Measurements from ENCODE around the gene TSSK6. TPM values are rescaled to one million over a fixed set of nuclear protein-coding genes. Genes with fewer than 3 reads are reported as not detected.

TSSK6 gene
- total RNA-seq, 4 donors from 2014 or later: 1.9 to 3.8 (median 3.0) TPM

DNA sequence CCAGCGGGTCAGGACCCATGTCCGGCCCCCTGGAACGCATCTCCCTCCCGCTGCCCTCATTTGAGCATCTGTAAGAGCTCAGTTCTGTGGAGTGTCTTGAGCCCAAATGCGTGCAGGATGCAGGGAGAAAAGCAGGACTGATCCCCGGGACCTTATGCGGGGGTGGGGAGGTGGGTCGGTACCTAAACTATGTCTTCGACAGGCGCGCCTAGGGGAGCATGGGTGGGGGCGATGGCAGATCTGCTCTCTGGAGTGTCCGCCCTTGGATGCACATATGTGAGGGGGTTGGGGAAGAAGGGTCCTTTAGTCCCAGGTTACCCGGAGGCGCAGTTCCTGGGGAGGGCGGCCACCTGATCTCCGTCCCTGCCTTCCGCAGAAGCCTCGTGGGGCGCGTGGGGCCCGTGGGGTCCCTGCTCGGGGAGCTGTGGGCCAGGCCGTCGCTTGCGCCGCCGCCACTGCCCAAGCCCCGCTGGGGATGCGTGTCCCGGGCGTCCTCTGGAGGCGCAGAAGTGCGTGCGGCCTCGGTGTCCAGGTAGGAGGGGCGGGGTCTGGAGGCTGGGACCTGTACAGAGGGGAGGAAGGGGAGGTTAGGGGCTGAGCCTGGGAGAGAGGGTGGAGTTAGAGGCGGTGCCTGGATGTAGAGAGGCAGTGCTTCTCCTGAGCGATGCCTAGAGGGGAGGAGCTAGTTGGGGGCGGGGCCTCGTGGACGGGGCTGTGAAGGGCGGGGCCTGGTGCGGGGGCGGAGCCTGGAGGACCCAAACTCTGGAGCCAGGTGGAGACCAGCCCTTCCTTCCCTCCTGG lies 25.6 kb upstream of the TSSK6 start:
- TF ChIP-seq EP300 (IDR thresholded peaks at IDR 0.05) (no peak), POLR2A (IDR thresholded peaks at IDR 0.05) (no peak), POLR2AphosphoS5 (IDR thresholded peaks at IDR 0.05) (no peak)
- TF ChIP-seq, protein P1, sequence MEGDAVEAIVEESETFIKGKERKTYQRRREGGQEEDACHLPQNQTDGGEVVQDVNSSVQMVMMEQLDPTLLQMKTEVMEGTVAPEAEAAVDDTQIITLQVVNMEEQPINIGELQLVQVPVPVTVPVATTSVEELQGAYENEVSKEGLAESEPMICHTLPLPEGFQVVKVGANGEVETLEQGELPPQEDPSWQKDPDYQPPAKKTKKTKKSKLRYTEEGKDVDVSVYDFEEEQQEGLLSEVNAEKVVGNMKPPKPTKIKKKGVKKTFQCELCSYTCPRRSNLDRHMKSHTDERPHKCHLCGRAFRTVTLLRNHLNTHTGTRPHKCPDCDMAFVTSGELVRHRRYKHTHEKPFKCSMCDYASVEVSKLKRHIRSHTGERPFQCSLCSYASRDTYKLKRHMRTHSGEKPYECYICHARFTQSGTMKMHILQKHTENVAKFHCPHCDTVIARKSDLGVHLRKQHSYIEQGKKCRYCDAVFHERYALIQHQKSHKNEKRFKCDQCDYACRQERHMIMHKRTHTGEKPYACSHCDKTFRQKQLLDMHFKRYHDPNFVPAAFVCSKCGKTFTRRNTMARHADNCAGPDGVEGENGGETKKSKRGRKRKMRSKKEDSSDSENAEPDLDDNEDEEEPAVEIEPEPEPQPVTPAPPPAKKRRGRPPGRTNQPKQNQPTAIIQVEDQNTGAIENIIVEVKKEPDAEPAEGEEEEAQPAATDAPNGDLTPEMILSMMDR (IDR thresholded peaks at IDR 0.05): no peak
- peak in 1 of 2 donors; percentile 76 for DNase-seq (ENCODE audit: low spot score in 2 of 2)
- WGBS: 2% methylated on average over 31 of the region's 45 CpGs
- peaks cover 24% of the 10 kb centered on the region for H3K27me3 ChIP-seq
- H3K9me3 ChIP-seq: no peaks in the 10 kb centered on the region
- H3K27ac ChIP-seq: no peak overlapping the region
- H3K36me3 ChIP-seq: no peaks in the 10 kb centered on the region
- H3K4me1 ChIP-seq: peaks cover 39% of the 10 kb centered on the region
- H3K4me3 ChIP-seq: peak overlapping the region; percentile 39

DNA sequence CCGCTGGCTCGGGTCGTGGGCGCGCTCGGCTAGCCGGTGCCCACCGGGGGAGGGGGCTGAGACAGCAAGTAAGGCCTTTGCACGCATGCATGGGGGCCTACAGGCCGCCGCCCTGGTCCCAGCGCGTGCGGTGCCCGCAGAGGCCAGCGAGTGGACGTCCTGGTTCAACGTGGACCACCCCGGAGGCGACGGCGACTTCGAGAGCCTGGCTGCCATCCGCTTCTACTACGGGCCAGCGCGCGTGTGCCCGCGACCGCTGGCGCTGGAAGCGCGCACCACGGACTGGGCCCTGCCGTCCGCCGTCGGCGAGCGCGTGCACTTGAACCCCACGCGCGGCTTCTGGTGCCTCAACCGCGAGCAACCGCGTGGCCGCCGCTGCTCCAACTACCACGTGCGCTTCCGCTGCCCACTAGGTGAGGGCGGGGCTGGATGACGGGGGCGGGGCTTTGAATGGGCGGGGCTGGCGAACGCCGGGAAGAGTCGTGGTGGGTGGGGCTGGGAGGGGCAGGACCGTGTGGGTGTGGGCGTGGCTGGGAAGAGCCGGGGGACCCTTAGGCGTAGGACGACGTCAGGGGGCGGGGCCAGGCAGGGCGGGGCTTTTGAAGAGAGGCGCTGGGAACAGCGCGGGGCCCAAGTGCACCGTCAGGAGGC lies 24.8 kb upstream of the TSSK6 start:
- 9% methylated on average over 18 of the region's 74 CpGs for WGBS
- Histone ChIP-seq H3K4me3 (peak overlapping the region; percentile 39), H3K27me3 (peaks cover 24% of the 10 kb centered on the region), H3K9me3 (no peaks in the 10 kb centered on the region), H3K4me1 (peaks cover 39% of the 10 kb centered on the region), H3K36me3 (no peaks in the 10 kb centered on the region), H3K27ac (no peak overlapping the region)
- no peak for DNase-seq (ENCODE audit: low spot score in 2 of 2)
- TF ChIP-seq POLR2AphosphoS5 (IDR thresholded peaks at IDR 0.05) (no peak), EP300 (IDR thresholded peaks at IDR 0.05) (no peak), POLR2A (IDR thresholded peaks at IDR 0.05) (no peak)
- TF ChIP-seq, protein P1 (IDR thresholded peaks at IDR 0.05): no peak

DNA sequence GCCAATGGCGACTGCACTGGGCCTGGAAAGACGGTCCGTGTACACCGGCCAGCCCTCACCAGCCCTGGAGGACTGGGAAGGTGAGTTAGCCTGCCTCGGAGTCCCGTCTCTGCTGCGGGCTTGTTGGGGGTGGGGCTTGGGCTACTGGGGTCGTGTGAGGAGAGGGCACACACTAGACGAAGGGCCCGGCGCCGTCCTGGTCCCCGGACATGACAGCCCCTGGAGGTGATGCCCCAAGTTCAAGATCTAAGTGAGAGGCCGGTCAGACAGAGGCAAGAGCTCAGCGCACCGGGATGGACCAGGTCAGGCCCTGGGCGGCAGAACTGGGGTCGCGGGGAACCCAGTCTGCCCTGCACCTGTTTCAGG lies 24.3 kb upstream of the TSSK6 start:
- DNase-seq (ENCODE audit: low spot score in 2 of 2): no peak
- H3K4me3 ChIP-seq: no peak overlapping the region
- no peak overlapping the region for H3K27ac ChIP-seq
- no peaks in the 10 kb centered on the region for H3K9me3 ChIP-seq
- peaks cover 39% of the 10 kb centered on the region for H3K4me1 ChIP-seq
- H3K27me3 ChIP-seq: peaks cover 22% of the 10 kb centered on the region
- TF ChIP-seq, protein P1 (IDR thresholded peaks at IDR 0.05): no peak
- TF ChIP-seq EP300 (IDR thresholded peaks at IDR 0.05): no peak
- no peak for TF ChIP-seq POLR2AphosphoS5 (IDR thresholded peaks at IDR 0.05)
- TF ChIP-seq POLR2A (IDR thresholded peaks at IDR 0.05): no peak
- no peaks in the 10 kb centered on the region for H3K36me3 ChIP-seq
- WGBS: 45% methylated on average over 4 of the region's 19 CpGs

DNA sequence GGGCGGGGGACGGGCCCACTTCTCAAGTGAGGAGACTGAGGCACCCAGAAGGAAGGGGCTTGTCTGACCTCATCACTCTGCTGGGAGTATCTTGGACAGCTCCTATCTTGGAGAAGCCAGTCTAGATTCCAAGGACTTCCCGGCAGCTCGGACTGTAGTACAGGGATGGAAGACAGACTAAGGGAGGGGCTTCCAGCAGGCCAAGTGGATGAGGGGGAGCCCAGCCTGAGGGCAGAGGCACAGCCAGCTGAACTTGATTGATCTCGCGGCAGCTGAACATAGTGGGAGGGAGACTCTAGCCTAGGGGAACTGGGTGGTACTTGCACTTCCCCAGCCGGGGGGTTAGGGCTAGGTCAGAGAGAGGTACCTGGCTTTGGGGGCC lies 23.4 kb upstream of the TSSK6 start:
- no peak for DNase-seq (ENCODE audit: low spot score in 2 of 2)
- TF ChIP-seq POLR2A (IDR thresholded peaks at IDR 0.05) (no peak), EP300 (IDR thresholded peaks at IDR 0.05) (no peak), POLR2AphosphoS5 (IDR thresholded peaks at IDR 0.05) (no peak)
- TF ChIP-seq, protein P1 (IDR thresholded peaks at IDR 0.05): no peak
- H3K4me3 ChIP-seq: peak overlapping the region; percentile 41
- no peak overlapping the region for H3K27ac ChIP-seq
- WGBS: 14% methylated on average over 7 of the region's 7 CpGs
- peaks cover 39% of the 10 kb centered on the region for H3K4me1 ChIP-seq
- no peaks in the 10 kb centered on the region for H3K36me3 ChIP-seq
- H3K27me3 ChIP-seq: peaks cover 17% of the 10 kb centered on the region
- H3K9me3 ChIP-seq: no peaks in the 10 kb centered on the region

DNA sequence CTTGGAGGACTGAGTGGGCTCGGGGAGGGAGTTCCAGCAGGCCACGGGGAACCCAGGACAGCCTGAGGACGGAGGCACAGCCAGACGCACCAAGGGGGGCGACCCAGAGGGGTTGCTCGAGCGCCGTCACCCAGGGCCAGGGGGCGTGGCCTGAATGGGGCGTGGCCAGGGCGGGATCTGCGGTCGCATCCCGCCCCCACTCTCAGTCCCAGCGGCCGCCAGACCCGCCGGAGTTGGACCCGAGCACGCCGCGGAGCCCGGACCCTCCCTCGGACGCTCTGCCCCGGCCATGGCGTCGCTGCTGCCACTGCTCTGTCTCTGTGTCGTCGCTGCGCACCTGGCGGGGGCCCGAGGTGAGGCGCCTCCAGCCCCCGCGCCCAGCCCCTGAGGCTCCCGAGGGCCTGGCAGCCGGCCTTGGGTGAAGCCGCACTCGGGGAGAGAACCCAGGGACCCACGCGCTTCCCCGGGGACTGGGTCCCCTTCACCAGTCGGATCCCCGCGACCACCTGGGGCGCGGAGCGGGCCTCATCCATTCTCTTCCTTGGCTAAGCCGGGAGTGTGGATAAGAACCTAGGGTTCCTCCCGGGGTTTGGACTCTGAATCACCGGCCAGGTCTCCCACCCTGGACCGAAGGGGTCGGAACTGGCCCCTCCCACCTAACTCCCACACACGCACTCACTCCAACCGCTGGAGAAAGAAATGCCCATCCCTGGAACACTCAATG lies 22.9 kb upstream of the TSSK6 start, which contains the start of gene CILP2:
CILP2 (plus strand) TSS at position 205 of the 724 bp plus-strand sequence; CDS start at position 290, 85 bp downstream.
- no peaks in the 10 kb centered on the region for H3K36me3 ChIP-seq
- no peak within 1 kb of the TSS for H3K27ac ChIP-seq
- peaks cover 39% of the 10 kb centered on the region for H3K4me1 ChIP-seq
- H3K9me3 ChIP-seq: no peaks in the 10 kb centered on the region
- DNase-seq (ENCODE audit: low spot score in 2 of 2): no peak
- peaks cover 17% of the 10 kb centered on the region for H3K27me3 ChIP-seq
- no peak for TF ChIP-seq POLR2AphosphoS5 (IDR thresholded peaks at IDR 0.05)
- TF ChIP-seq, protein P1 (IDR thresholded peaks at IDR 0.05): no peak
- no peak for TF ChIP-seq EP300 (IDR thresholded peaks at IDR 0.05)
- TF ChIP-seq POLR2A (IDR thresholded peaks at IDR 0.05): no peak
- 4% methylated on average over 27 of the region's 56 CpGs for WGBS
- peak within 1 kb of the TSS; percentile 41 for H3K4me3 ChIP-seq
